Breast epithelium (tissue), 3 donors: ENCODE data around the gene TTC23.

Experiments used
- POLR2A ChIP-seq: fragments of 450-650 bp; IDR thresholded peaks from one replicate; pipeline ENCODE4 v1.6.1; 2016; ENCODE audit warnings: antibody characterized with exemption, mild to moderate bottlenecking, moderate library complexity
- POLR2AphosphoS5 ChIP-seq, 3 donors: sonication (generic); formaldehyde crosslinking; IDR thresholded peaks; one replicate each; pipeline ENCODE4 v1.6.1; 2017; ENCODE audit warnings: antibody characterized with exemption in 3 of 3
- TF ChIP-seq, protein P1 (sequence below), 3 donors: fragments of 450-650 bp; IDR thresholded peaks; one replicate each; pipeline ENCODE4 v1.5.1; 2016 to 2017; ENCODE audit warnings: antibody characterized with exemption in 3 of 3, mild to moderate bottlenecking in 3 of 3, moderate library complexity in 3 of 3

- TF ChIP-seq, protein P1, sequence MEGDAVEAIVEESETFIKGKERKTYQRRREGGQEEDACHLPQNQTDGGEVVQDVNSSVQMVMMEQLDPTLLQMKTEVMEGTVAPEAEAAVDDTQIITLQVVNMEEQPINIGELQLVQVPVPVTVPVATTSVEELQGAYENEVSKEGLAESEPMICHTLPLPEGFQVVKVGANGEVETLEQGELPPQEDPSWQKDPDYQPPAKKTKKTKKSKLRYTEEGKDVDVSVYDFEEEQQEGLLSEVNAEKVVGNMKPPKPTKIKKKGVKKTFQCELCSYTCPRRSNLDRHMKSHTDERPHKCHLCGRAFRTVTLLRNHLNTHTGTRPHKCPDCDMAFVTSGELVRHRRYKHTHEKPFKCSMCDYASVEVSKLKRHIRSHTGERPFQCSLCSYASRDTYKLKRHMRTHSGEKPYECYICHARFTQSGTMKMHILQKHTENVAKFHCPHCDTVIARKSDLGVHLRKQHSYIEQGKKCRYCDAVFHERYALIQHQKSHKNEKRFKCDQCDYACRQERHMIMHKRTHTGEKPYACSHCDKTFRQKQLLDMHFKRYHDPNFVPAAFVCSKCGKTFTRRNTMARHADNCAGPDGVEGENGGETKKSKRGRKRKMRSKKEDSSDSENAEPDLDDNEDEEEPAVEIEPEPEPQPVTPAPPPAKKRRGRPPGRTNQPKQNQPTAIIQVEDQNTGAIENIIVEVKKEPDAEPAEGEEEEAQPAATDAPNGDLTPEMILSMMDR (IDR thresholded peaks at IDR 0.05) = no peak
- TF ChIP-seq POLR2AphosphoS5 (IDR thresholded peaks at IDR 0.05) (no peak), POLR2A (no peak)
Measured at GRCh38 chr15:99110581-99111320, 138.6 kb downstream of the TTC23 start.
